GM23338 (cell line): Measurements from ENCODE around the gene ERCC6. TPM values are rescaled to one million over a fixed set of nuclear protein-coding genes. Genes with fewer than 3 reads are reported as not detected.

Experiments used
- ATAC-seq: fragments of 200-7000 bp; cut with Tn5 transposase; 3 replicates; pipeline ENCODE4 v1.9.1; 2020
- DNase-seq: peaks from one replicate; pipeline ENCODE4 v3.0.0-alpha.2; 2015; ENCODE audit warnings: low spot score
- H2AFZ ChIP-seq: fragments of 200-600 bp; sonication (generic); 2 replicates; pipeline ENCODE4 v1.8.0; 2016; ENCODE audit warnings: antibody characterized with exemption, mild to moderate bottlenecking, moderate library complexity
- H3F3A ChIP-seq: fragments of 200-600 bp; sonication (generic); replicated peaks from 2 replicates; pipeline ENCODE4 v1.8.0; 2017; ENCODE audit warnings: antibody characterized with exemption, mixed run types, low read depth
- H3K27ac ChIP-seq: fragments of 200-600 bp; sonication (generic); 2 replicates; pipeline ENCODE4 v1.6.1; 2016; ENCODE audit warnings: low read depth
- H3K27me3 ChIP-seq: fragments of 200-600 bp; sonication (generic); 2 replicates; pipeline ENCODE4 v1.8.0; 2016; ENCODE audit warnings: mild to moderate bottlenecking, mixed run types, moderate library complexity; ENCODE audit not compliant: insufficient read depth
- H3K36me3 ChIP-seq: fragments of 200-600 bp; sonication (generic); 2 replicates; pipeline ENCODE4 v1.8.0; 2016; ENCODE audit warnings: mild to moderate bottlenecking; ENCODE audit not compliant: insufficient read depth
- H3K4me1 ChIP-seq: fragments of 200-600 bp; sonication (generic); 2 replicates; pipeline ENCODE4 v1.8.0; 2016; ENCODE audit warnings: mild to moderate bottlenecking, moderate library complexity; ENCODE audit not compliant: insufficient read depth
- H3K4me2 ChIP-seq: fragments of 200-600 bp; sonication (generic); 2 replicates; pipeline ENCODE4 v1.7.1; 2017; ENCODE audit warnings: mixed run types
- H3K4me3 ChIP-seq: fragments of 200-600 bp; sonication (generic); 2 replicates; pipeline ENCODE4 v1.6.1; 2016; ENCODE audit warnings: mixed run types
- H3K79me2 ChIP-seq: fragments of 200-600 bp; sonication (generic); replicated peaks from 2 replicates; pipeline ENCODE4 v1.8.0; 2017; ENCODE audit warnings: mild to moderate bottlenecking; ENCODE audit not compliant: insufficient read depth
- H3K9me2 ChIP-seq: fragments of 200-600 bp; sonication (generic); 2 replicates; pipeline ENCODE4 v1.8.0; 2017; ENCODE audit not compliant: insufficient read depth
- H4K20me1 ChIP-seq: fragments of 200-600 bp; sonication (generic); replicated peaks from 2 replicates; pipeline ENCODE4 v1.8.0; 2017; ENCODE audit warnings: mild to moderate bottlenecking; ENCODE audit not compliant: insufficient read depth
- H3K27ac Mint-ChIP-seq: 2 replicates; pipeline ENCODE4 v1.8.0; 2020; ENCODE audit warnings: inconsistent platforms, mild to moderate bottlenecking, moderate library complexity, mixed read lengths
- H3K27me3 Mint-ChIP-seq: 3 replicates; pipeline ENCODE4 v1.8.0; 2022; ENCODE audit warnings: low read depth, mild to moderate bottlenecking, moderate library complexity, mixed read lengths, inconsistent platforms; ENCODE audit not compliant: insufficient read depth, poor library complexity
- H3K36me3 Mint-ChIP-seq: 3 replicates; pipeline ENCODE4 v1.8.0; 2021; ENCODE audit warnings: low read depth, mild to moderate bottlenecking, inconsistent platforms, moderate library complexity, mixed read lengths
- H3K4me1 Mint-ChIP-seq: 3 replicates; pipeline ENCODE4 v1.8.0; 2020; ENCODE audit warnings: mild to moderate bottlenecking, inconsistent platforms, mixed read lengths
- H3K4me3 Mint-ChIP-seq: 3 replicates; pipeline ENCODE4 v1.8.0; 2021; ENCODE audit warnings: moderate library complexity, mild to moderate bottlenecking, inconsistent platforms, mixed read lengths
- H3K9me3 Mint-ChIP-seq: 3 replicates; pipeline ENCODE4 v1.8.0; 2020; ENCODE audit warnings: moderate library complexity, mild to moderate bottlenecking, inconsistent platforms, mixed read lengths
- CREB1 ChIP-seq: fragments of 250-450 bp; sonication (Bioruptor Pico); IDR thresholded peaks from 2 replicates; pipeline ENCODE4 v1.5.0; 2020; ENCODE audit warnings: low read depth, mild to moderate bottlenecking, moderate library complexity
- CTCF ChIP-seq, 2 experiments: fragments of 200-600 bp in 1 of 2; sonication (generic) in 1 of 2; conservative IDR thresholded peaks; 2 replicates each; pipeline versions ENCODE4 v1.5.1 to v1.6.1; 2016 to 2017; ENCODE audit warnings: antibody characterized with exemption in 2 of 2, low read depth in 2 of 2, mild to moderate bottlenecking in 2 of 2, moderate library complexity in 1 of 2
- ETS1 ChIP-seq: IDR thresholded peaks from 2 replicates; pipeline ENCODE4 v1.6.1; 2016; ENCODE audit warnings: antibody characterized with exemption
- JUNB ChIP-seq: IDR thresholded peaks from one replicate; pipeline ENCODE4 v1.6.1; 2016; ENCODE audit warnings: antibody characterized with exemption; ENCODE audit not compliant: unreplicated experiment
- NANOG ChIP-seq: IDR thresholded peaks from 2 replicates; pipeline ENCODE4 v1.6.1; 2016; ENCODE audit warnings: antibody characterized with exemption, borderline replicate concordance
- POLR2AphosphoS5 ChIP-seq: IDR thresholded peaks from 2 replicates; pipeline ENCODE4 v1.6.1; 2016; ENCODE audit warnings: antibody characterized with exemption, low read depth
- REST ChIP-seq: IDR thresholded peaks from one replicate; pipeline ENCODE4 v1.6.1; 2018; ENCODE audit warnings: antibody characterized with exemption; ENCODE audit not compliant: unreplicated experiment
- STAT1 ChIP-seq: IDR thresholded peaks from one replicate; pipeline ENCODE4 v1.6.1; 2016; ENCODE audit warnings: antibody characterized with exemption; ENCODE audit not compliant: unreplicated experiment
- ZNF114 ChIP-seq: fragments of 250-450 bp; sonication (Bioruptor Pico); IDR thresholded peaks from 2 replicates; pipeline ENCODE4 v1.5.0; 2020; ENCODE audit warnings: mild to moderate bottlenecking, moderate library complexity
- ZNF462 ChIP-seq: fragments of 250-450 bp; sonication (Bioruptor Pico); IDR thresholded peaks from 2 replicates; pipeline ENCODE4 v1.5.0; 2020; ENCODE audit warnings: mild to moderate bottlenecking, moderate library complexity
- polyA plus RNA-seq: library from polyadenylated mRNA; unstranded; fragments of >200 nt; fragmentation: Nextera tagmentation; extraction: Ambion mirVana; gene quantifications from 2 replicates; pipeline ENCODE4 v1.2.1, GENCODE V29; 2016
- total RNA-seq: library from RNA; depleted of rRNA; stranded (reverse); fragments of >200 nt; shearing (Covaris generic); gene quantifications from 2 replicates; pipeline ENCODE4 v1.2.3, GENCODE V29; 2014

Gene ERCC6
- total and polyA plus RNA-seq, 2 experiments from 2014 or later: 2.5 to 13.8 TPM

GRCh38 chr10:49587981-49588380 is 49.1 kb upstream of the ERCC6 start:
- Mint-ChIP-seq H3K27ac (no peak overlapping the region), H3K4me1 (no peaks in the 10 kb centered on the region), H3K4me3 (no peak overlapping the region), H3K9me3 (no peaks in the 10 kb centered on the region), H3K27me3 (peaks cover under 1% of the 10 kb centered on the region), H3K36me3 (no peaks in the 10 kb centered on the region)
- H3K4me2 ChIP-seq: no peak overlapping the region
- H4K20me1 ChIP-seq: no peaks in the 10 kb centered on the region
- H3K4me3 ChIP-seq: no peak overlapping the region
- no peaks in the 10 kb centered on the region for H3F3A ChIP-seq
- H3K79me2 ChIP-seq: no peaks in the 10 kb centered on the region
- ATAC-seq (no peak), DNase-seq (no peak)
- no peak overlapping the region for H2AFZ ChIP-seq
- H3K27ac ChIP-seq: no peak overlapping the region
- TF ChIP-seq ETS1 (no peak), ZNF114 (no peak), JUNB (no peak), ZNF462 (CRISPR knock-in tag) (no peak)
- H3K4me1 ChIP-seq: no peaks in the 10 kb centered on the region
- no peaks in the 10 kb centered on the region for H3K27me3 ChIP-seq
- H3K36me3 ChIP-seq: no peaks in the 10 kb centered on the region
- no peaks in the 10 kb centered on the region for H3K9me2 ChIP-seq

GRCh38 chr10:49585387-49585786 is 46.5 kb upstream of the ERCC6 start:
- Histone ChIP-seq H3K4me1 (no peaks in the 10 kb centered on the region), H3K4me3 (no peak overlapping the region), H3K27me3 (no peaks in the 10 kb centered on the region), H3K27ac (no peak overlapping the region), H3K36me3 (no peaks in the 10 kb centered on the region), H3K79me2 (no peaks in the 10 kb centered on the region), H2AFZ (no peak overlapping the region), H3K4me2 (no peak overlapping the region), H3K9me2 (no peaks in the 10 kb centered on the region), H4K20me1 (no peaks in the 10 kb centered on the region), H3F3A (no peaks in the 10 kb centered on the region)
- ATAC-seq: no peak
- H3K27me3 Mint-ChIP-seq: no peaks in the 10 kb centered on the region
- no peaks in the 10 kb centered on the region for H3K36me3 Mint-ChIP-seq
- DNase-seq: no peak
- TF ChIP-seq STAT1 (no peak), REST (no peak), ZNF114 (no peak), CREB1 (CRISPR knock-in tag) (no peak), POLR2AphosphoS5 (no peak), CTCF (conservative IDR thresholded peaks at IDR 0.05; ENCODE audit: low read depth in 2 of 2) (no peak), JUNB (no peak), NANOG (no peak)
- H3K9me3 Mint-ChIP-seq: no peaks in the 10 kb centered on the region
- no peak overlapping the region for H3K4me3 Mint-ChIP-seq
- no peak overlapping the region for H3K27ac Mint-ChIP-seq
- H3K4me1 Mint-ChIP-seq: no peaks in the 10 kb centered on the region
